ENCODE results near the gene E2F6.
"Not testable (repeated sequence)": the region's sequence is repeated elsewhere in the genome, so short reads cannot be mapped to it uniquely, and the experiment has no call there.

- not testable (repeated sequence) for TF ChIP-seq EZH2 (IDR thresholded peaks at IDR 0.05; ENCODE audit: insufficient read depth, poor library complexity, severe bottlenecking); EZH2phosphoT487 (IDR thresholded peaks at IDR 0.05; ENCODE audit: insufficient read depth, low read depth)
Observed at GRCh38 chr2:11405074-11405406, 60.9 kb downstream of the E2F6 start.
